SU-DHL-6 (cell line): ENCODE measurements around the gene KLC4.

Experiments used
- EZH2phosphoT487 ChIP-seq: fragments of 200-600 bp; sonication (generic), shearing (Covaris generic); conservative IDR thresholded peaks from 2 replicates; pipeline ENCODE4 v1.6.1; 2018; ENCODE audit warnings: mild to moderate bottlenecking, antibody characterized with exemption, low read length, moderate library complexity, mixed read lengths
- TF ChIP-seq, protein P1 (sequence below): fragments of 200-600 bp; sonication (generic); IDR thresholded peaks from one replicate; pipeline ENCODE4 v1.5.1; 2017; ENCODE audit warnings: antibody characterized with exemption, mild to moderate bottlenecking, low read length, moderate library complexity; ENCODE audit not compliant: insufficient read depth, poor library complexity, severe bottlenecking

DNA sequence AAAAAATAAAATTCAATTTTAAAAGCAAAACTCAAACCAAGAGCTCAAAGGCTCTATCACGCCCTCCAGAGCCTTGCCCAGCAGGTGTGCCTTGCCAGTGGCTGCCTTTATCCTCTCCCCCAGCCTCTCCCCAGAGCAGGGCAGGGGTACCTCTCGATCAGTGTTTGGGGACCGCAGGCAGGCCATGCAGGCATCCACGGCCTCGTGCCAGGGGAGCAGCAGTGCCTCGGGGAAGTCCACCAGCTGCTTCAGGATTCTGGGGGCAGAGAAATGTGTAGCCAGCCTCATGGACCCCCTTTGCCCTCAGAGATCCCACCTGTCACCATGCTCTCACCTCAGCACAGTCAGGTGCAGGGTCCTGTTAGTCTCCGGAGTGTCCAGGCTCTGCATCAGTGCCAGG, 11.4 kb upstream of the KLC4 start:
- TF ChIP-seq, protein P1, sequence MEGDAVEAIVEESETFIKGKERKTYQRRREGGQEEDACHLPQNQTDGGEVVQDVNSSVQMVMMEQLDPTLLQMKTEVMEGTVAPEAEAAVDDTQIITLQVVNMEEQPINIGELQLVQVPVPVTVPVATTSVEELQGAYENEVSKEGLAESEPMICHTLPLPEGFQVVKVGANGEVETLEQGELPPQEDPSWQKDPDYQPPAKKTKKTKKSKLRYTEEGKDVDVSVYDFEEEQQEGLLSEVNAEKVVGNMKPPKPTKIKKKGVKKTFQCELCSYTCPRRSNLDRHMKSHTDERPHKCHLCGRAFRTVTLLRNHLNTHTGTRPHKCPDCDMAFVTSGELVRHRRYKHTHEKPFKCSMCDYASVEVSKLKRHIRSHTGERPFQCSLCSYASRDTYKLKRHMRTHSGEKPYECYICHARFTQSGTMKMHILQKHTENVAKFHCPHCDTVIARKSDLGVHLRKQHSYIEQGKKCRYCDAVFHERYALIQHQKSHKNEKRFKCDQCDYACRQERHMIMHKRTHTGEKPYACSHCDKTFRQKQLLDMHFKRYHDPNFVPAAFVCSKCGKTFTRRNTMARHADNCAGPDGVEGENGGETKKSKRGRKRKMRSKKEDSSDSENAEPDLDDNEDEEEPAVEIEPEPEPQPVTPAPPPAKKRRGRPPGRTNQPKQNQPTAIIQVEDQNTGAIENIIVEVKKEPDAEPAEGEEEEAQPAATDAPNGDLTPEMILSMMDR = no peak
- TF ChIP-seq EZH2phosphoT487 = no peak
